K562 (cell line): ENCODE results near the gene DDX23. TPM values are rescaled to one million over a fixed set of nuclear protein-coding genes. Genes with fewer than 3 reads are reported as not detected.

Experiments
- ADNP ChIP-seq: fragments of 200-800 bp; sonication (Bioruptor generic); IDR thresholded peaks from 2 replicates; pipeline ENCODE4 v1.6.1; 2016; ENCODE audit warnings: missing genetic modification characterization, missing compliant biosample characterization
- ATF7 ChIP-seq: fragments of 450-650 bp; IDR thresholded peaks from 2 replicates; pipeline ENCODE4 v1.7.1; 2014; ENCODE audit warnings: mild to moderate bottlenecking, moderate library complexity
- BACH1 ChIP-seq: fragments of 200-800 bp; sonication (Bioruptor generic); IDR thresholded peaks from 2 replicates; pipeline ENCODE4 v1.6.1; 2016; ENCODE audit warnings: missing genetic modification characterization, missing compliant biosample characterization
- CHCHD3 ChIP-seq: fragments of 250-450 bp; sonication (Bioruptor Pico); IDR thresholded peaks from 2 replicates; pipeline ENCODE4 v2.1.2; 2022; ENCODE audit warnings: mild to moderate bottlenecking
- EP400 ChIP-seq: fragments of 450-650 bp; IDR thresholded peaks from 2 replicates; pipeline ENCODE4 v1.6.1; 2017; ENCODE audit warnings: antibody characterized with exemption, mild to moderate bottlenecking, moderate library complexity
- ETV5 ChIP-seq: sonication (generic); formaldehyde crosslinking; IDR thresholded peaks from 2 replicates; pipeline ENCODE4 v1.4.0; 2020; ENCODE audit warnings: low read depth, mild to moderate bottlenecking, missing genetic modification reagents
- GTF2E2 ChIP-seq: fragments of 200-800 bp; sonication (Bioruptor generic); IDR thresholded peaks from 2 replicates; pipeline ENCODE4 v1.6.1; 2016; ENCODE audit warnings: missing genetic modification characterization, missing compliant biosample characterization
- KDM4B ChIP-seq, 2 experiments: fragments of 450-650 bp in 1 of 2; sonication (generic) in 1 of 2; IDR thresholded peaks; 2 replicates each; pipeline ENCODE4 v1.6.1; 2016 to 2017; ENCODE audit warnings: borderline replicate concordance in 2 of 2, antibody characterized with exemption in 1 of 2, low read depth in 1 of 2, mild to moderate bottlenecking in 1 of 2
- MBD2 ChIP-seq: sonication (generic); IDR thresholded peaks from 2 replicates; pipeline ENCODE4 v1.6.1; 2016; ENCODE audit warnings: low read depth, borderline replicate concordance
- MTA3 ChIP-seq: fragments of 450-650 bp; formaldehyde crosslinking; IDR thresholded peaks from 2 replicates; pipeline ENCODE4 v1.6.1; 2017; ENCODE audit warnings: mild to moderate bottlenecking, borderline replicate concordance
- NBN ChIP-seq: fragments of 450-650 bp; IDR thresholded peaks from 2 replicates; pipeline ENCODE4 v1.6.1; 2016; ENCODE audit warnings: low read depth, mild to moderate bottlenecking
- TBP ChIP-seq: optimal IDR thresholded peaks from 2 replicates; pipeline ENCODE3; 2011; ENCODE audit warnings: low read depth, low read length, improper control_type of control experiment
- ZNF384 ChIP-seq: IDR thresholded peaks from 2 replicates; pipeline ENCODE4 v1.6.1; 2012; ENCODE audit warnings: low read depth, low read length, improper control_type of control experiment
- polyA plus RNA-seq, 8 experiments: library from polyadenylated mRNA; depleted of rRNA in 4 of 8; stranded (reverse) in 5 of 8; unstranded in 3 of 8; fragments of >200 nt; fragmentation: Nextera tagmentation in 2 of 8; fragmentation: Illumina TruSeq in 1 of 8; extraction: Ambion mirVana in 2 of 8; extraction: Trizol in 1 of 8; gene quantifications; 2 replicates each; pipeline versions ENCODE4 v1.2.1 to v1.2.3, GENCODE V29; 2011 to 2014; ENCODE audit warnings: inconsistent platforms in 1 of 8, missing spikeins in 1 of 8
- total RNA-seq, 7 experiments: library from RNA; depleted of rRNA in 6 of 7; stranded (reverse); fragments of >200 nt in 6 of 7; fragmentation: Illumina TruSeq in 2 of 7; extraction: Trizol in 2 of 7; gene quantifications; 2 replicates each; pipeline versions ENCODE4 v1.2.1 to v1.2.3, GENCODE V29; 2011 to 2021; ENCODE audit warnings: low replicate concordance in 1 of 7
- TF ChIP-seq, protein P1 (sequence below): fragments of 450-650 bp; formaldehyde crosslinking; conservative IDR thresholded peaks from 2 replicates; pipeline ENCODE4 v1.4.0; 2022; ENCODE audit warnings: mild to moderate bottlenecking, missing genetic modification characterization
- TF ChIP-seq, protein P2 (sequence below): fragments of 250-450 bp; sonication (Bioruptor Pico); IDR thresholded peaks from 2 replicates; pipeline ENCODE4 v1.8.0; 2022; ENCODE audit warnings: inconsistent platforms, mild to moderate bottlenecking, moderate library complexity, borderline replicate concordance
- TF ChIP-seq, protein P3 (sequence below): fragments of 250-450 bp; sonication (Bioruptor Pico); IDR thresholded peaks from 2 replicates; pipeline ENCODE4 v1.4.0; 2020
- TF ChIP-seq, protein P4 (sequence below), 2 experiments: fragments of 450-650 bp; IDR thresholded peaks; 2 replicates each; pipeline ENCODE4 v1.6.1; 2018; ENCODE audit warnings: mild to moderate bottlenecking in 2 of 2, low read depth in 1 of 2; ENCODE audit not compliant: partially characterized antibody in 2 of 2
- TF ChIP-seq, protein P5 (sequence below): sonication (generic); formaldehyde crosslinking; IDR thresholded peaks from 2 replicates; pipeline ENCODE4 v1.8.0; 2022; ENCODE audit warnings: missing genetic modification reagents, mild to moderate bottlenecking, borderline replicate concordance

Gene DDX23
- total and polyA plus RNA-seq, 9 of the 15 experiments (the other 6 are each of a cell fraction or from before 2014, with no cell fraction given): 32.4 to 138 (median 104) TPM

DNA sequence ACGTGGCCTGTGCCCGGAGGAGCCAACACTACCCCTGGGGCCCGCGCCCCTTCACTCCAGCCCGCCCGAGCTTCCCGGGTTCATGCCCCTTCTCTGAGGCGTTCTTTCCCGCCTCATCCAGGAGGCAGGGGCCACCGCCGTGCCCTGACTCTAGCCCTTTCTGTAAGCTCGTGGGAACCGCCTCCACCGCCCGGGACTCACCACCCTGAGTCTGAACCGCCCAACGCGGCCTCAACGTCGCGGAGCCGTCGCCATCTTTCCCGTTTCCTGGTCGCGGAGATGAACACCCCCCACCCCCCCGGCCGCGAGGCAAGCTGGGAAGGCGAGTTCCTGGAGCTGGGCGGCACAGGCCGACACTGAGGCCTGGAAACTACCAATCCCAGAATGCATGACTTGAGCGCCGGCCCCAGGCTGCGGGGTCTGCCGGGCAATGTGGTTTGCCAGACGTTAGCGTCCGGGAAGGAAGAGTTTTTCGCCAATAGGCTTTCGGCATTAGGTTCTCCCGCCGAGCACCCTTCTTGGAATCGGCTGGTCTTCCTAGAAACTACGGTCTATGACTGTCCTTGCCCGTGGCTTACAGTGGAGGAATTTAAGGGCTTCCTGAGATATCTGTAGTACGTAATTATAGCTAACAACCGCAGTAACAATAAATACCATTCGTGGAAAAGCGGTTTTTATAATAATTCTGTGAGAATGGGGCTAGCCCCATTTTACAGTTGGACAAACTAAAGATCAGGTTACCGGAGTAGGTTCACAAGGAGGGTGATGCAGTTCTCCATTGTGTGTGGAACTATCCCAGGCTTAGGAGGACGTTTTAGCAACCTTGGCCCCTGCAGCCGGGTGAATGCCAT lies at the start of gene DDX23 (continued):
- TF ChIP-seq CHCHD3 (no peak), ETV5 (CRISPR knock-in tag) (peak; percentile 34; the same call in 1 of the 2 replicates), NBN (no peak), MTA3 (peak; percentile 43; the same call in 1 of the 2 replicates), MBD2 (peak; percentile 97), BACH1 (tag) (peak; percentile 88; the same call in 1 of the 2 replicates), ATF7 (peak; percentile 90), GTF2E2 (tag) (peak; percentile 83; the same call in 1 of the 2 replicates), KDM4B (IDR thresholded peaks at IDR 0.05; ENCODE audit: borderline replicate concordance in 2 of 2, low read depth in 1 of 2) (peak in 1 of 2 experiments; percentile 99; a peak in 2 of 4 replicates), ZNF384 (peak; percentile 33; the same call in 1 of the 2 replicates), TBP (peak; percentile 75), EP400 (peak; percentile 90), ADNP (tag) (peak; percentile 83)
- TF ChIP-seq, protein P1, sequence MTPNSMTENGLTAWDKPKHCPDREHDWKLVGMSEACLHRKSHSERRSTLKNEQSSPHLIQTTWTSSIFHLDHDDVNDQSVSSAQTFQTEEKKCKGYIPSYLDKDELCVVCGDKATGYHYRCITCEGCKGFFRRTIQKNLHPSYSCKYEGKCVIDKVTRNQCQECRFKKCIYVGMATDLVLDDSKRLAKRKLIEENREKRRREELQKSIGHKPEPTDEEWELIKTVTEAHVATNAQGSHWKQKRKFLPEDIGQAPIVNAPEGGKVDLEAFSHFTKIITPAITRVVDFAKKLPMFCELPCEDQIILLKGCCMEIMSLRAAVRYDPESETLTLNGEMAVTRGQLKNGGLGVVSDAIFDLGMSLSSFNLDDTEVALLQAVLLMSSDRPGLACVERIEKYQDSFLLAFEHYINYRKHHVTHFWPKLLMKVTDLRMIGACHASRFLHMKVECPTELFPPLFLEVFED (CRISPR knock-in tag): 0 out of 2 replicates have a peak, but pooled peaks have one; percentile 21
- TF ChIP-seq, protein P2, sequence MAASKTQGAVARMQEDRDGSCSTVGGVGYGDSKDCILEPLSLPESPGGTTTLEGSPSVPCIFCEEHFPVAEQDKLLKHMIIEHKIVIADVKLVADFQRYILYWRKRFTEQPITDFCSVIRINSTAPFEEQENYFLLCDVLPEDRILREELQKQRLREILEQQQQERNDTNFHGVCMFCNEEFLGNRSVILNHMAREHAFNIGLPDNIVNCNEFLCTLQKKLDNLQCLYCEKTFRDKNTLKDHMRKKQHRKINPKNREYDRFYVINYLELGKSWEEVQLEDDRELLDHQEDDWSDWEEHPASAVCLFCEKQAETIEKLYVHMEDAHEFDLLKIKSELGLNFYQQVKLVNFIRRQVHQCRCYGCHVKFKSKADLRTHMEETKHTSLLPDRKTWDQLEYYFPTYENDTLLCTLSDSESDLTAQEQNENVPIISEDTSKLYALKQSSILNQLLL (CRISPR knock-in tag): no peak
- TF ChIP-seq, protein P3, sequence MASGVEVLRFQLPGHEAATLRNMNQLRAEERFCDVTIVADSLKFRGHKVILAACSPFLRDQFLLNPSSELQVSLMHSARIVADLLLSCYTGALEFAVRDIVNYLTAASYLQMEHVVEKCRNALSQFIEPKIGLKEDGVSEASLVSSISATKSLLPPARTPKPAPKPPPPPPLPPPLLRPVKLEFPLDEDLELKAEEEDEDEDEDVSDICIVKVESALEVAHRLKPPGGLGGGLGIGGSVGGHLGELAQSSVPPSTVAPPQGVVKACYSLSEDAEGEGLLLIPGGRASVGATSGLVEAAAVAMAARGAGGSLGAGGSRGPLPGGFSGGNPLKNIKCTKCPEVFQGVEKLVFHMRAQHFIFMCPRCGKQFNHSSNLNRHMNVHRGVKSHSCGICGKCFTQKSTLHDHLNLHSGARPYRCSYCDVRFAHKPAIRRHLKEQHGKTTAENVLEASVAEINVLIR (CRISPR knock-in tag): peak; percentile 86
- TF ChIP-seq, protein P4, sequence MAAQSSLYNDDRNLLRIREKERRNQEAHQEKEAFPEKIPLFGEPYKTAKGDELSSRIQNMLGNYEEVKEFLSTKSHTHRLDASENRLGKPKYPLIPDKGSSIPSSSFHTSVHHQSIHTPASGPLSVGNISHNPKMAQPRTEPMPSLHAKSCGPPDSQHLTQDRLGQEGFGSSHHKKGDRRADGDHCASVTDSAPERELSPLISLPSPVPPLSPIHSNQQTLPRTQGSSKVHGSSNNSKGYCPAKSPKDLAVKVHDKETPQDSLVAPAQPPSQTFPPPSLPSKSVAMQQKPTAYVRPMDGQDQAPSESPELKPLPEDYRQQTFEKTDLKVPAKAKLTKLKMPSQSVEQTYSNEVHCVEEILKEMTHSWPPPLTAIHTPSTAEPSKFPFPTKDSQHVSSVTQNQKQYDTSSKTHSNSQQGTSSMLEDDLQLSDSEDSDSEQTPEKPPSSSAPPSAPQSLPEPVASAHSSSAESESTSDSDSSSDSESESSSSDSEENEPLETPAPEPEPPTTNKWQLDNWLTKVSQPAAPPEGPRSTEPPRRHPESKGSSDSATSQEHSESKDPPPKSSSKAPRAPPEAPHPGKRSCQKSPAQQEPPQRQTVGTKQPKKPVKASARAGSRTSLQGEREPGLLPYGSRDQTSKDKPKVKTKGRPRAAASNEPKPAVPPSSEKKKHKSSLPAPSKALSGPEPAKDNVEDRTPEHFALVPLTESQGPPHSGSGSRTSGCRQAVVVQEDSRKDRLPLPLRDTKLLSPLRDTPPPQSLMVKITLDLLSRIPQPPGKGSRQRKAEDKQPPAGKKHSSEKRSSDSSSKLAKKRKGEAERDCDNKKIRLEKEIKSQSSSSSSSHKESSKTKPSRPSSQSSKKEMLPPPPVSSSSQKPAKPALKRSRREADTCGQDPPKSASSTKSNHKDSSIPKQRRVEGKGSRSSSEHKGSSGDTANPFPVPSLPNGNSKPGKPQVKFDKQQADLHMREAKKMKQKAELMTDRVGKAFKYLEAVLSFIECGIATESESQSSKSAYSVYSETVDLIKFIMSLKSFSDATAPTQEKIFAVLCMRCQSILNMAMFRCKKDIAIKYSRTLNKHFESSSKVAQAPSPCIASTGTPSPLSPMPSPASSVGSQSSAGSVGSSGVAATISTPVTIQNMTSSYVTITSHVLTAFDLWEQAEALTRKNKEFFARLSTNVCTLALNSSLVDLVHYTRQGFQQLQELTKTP (IDR thresholded peaks at IDR 0.05; ENCODE audit: low read depth in 1 of 2, partially characterized antibody in 2 of 2): peak; percentile 86 to 100
- TF ChIP-seq, protein P5, sequence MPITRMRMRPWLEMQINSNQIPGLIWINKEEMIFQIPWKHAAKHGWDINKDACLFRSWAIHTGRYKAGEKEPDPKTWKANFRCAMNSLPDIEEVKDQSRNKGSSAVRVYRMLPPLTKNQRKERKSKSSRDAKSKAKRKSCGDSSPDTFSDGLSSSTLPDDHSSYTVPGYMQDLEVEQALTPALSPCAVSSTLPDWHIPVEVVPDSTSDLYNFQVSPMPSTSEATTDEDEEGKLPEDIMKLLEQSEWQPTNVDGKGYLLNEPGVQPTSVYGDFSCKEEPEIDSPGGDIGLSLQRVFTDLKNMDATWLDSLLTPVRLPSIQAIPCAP: no peak
